ENCODE results near the gene EYS. TPM values are rescaled to one million over a fixed set of nuclear protein-coding genes. Genes with fewer than 3 reads are reported as not detected.

Gene EYS
- total RNA-seq, 3 donors from 2014 or later, result 0.16 to 0.61 (median 0.60) TPM

DNA sequence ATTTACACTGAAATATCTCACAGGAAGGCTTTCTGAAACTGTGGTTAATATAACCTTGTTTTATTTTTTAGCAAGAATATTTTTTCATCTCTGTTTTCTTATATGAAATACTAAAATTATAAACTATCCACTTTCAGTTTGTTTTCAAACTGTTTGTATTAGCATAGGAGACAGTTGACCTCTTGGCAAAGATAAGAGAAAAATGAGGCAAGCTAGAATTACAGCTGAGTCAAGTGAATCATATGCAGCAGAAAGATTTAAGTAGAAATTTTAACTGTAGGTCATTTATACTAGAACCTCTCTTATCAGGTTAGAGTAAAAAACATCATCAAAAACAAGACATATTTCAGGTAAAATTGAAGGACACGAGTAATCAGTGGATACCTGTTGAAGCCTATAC is 1278.8 kb downstream of the EYS start:
- ATAC-seq (no peak), DNase-seq (no peak)
- no peaks in the 10 kb centered on the region for H3K9me3 ChIP-seq
- H3K4me1 ChIP-seq (ENCODE audit: low read depth), result no peaks in the 10 kb centered on the region
- TF ChIP-seq, protein P1, sequence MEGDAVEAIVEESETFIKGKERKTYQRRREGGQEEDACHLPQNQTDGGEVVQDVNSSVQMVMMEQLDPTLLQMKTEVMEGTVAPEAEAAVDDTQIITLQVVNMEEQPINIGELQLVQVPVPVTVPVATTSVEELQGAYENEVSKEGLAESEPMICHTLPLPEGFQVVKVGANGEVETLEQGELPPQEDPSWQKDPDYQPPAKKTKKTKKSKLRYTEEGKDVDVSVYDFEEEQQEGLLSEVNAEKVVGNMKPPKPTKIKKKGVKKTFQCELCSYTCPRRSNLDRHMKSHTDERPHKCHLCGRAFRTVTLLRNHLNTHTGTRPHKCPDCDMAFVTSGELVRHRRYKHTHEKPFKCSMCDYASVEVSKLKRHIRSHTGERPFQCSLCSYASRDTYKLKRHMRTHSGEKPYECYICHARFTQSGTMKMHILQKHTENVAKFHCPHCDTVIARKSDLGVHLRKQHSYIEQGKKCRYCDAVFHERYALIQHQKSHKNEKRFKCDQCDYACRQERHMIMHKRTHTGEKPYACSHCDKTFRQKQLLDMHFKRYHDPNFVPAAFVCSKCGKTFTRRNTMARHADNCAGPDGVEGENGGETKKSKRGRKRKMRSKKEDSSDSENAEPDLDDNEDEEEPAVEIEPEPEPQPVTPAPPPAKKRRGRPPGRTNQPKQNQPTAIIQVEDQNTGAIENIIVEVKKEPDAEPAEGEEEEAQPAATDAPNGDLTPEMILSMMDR (IDR thresholded peaks at IDR 0.05), result no peak
- no peaks in the 10 kb centered on the region for H3K36me3 ChIP-seq (ENCODE audit: low read depth)
- H3K4me3 ChIP-seq, result no peak overlapping the region
- intact Hi-C loops (cut with DNase I, micrococcal nuclease), result no loop called here

DNA sequence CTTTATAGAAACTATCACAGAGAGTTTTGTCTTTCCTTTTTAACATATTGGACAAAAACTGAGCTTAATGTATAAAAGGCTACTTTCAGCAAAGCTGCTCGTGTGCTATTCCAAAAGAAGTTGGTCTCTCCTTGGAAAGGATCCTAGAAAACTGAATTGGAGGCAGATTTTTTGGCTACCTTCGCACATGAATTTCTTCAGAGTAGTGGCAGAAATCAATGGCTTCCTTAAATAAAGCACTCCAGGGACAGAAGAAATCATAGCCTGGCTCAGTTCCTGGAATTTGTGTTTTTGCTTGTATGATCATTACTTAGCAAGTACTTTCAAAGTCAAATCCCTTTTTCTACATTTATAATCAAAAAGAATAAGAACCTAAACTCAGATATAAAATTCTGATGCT is 1291.1 kb downstream of the EYS start:
- TF ChIP-seq, protein P1 (IDR thresholded peaks at IDR 0.05), result no peak
- H3K9me3 ChIP-seq, result peaks cover 2% of the 10 kb centered on the region
- H3K36me3 ChIP-seq (ENCODE audit: low read depth), result no peaks in the 10 kb centered on the region
- H3K4me1 ChIP-seq (ENCODE audit: low read depth), result no peaks in the 10 kb centered on the region
- ATAC-seq (no peak), DNase-seq (no peak)
- intact Hi-C loops (cut with DNase I, micrococcal nuclease), result no loop called here
- no peak overlapping the region for H3K4me3 ChIP-seq

DNA sequence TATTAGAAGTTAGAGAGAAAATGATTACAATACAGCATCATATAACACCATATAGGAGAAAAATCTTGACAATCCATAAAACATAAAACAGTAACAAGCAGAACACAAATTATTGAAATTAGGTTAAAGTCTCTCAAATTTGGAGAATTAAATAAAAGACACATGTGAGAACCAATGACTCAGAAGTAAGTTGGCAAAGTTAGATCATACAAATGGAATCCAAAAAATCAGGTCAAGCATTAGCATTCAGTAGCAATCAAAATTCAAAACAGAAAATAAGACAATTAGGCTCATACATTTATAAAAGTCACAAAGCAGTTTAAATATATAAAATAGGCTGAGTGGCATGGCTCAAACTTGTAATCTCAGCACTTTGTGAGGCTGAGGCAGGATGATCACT is 1295.8 kb downstream of the EYS start:
- H3K4me1 ChIP-seq (ENCODE audit: low read depth), result no peaks in the 10 kb centered on the region
- TF ChIP-seq, protein P1 (IDR thresholded peaks at IDR 0.05), result no peak
- no peak for DNase-seq
- no peak overlapping the region for H3K4me3 ChIP-seq
- ATAC-seq, result no peak
- H3K9me3 ChIP-seq, result no peaks in the 10 kb centered on the region
- no peaks in the 10 kb centered on the region for H3K36me3 ChIP-seq (ENCODE audit: low read depth)
- intact Hi-C loops (cut with DNase I, micrococcal nuclease), result no loop called here

DNA sequence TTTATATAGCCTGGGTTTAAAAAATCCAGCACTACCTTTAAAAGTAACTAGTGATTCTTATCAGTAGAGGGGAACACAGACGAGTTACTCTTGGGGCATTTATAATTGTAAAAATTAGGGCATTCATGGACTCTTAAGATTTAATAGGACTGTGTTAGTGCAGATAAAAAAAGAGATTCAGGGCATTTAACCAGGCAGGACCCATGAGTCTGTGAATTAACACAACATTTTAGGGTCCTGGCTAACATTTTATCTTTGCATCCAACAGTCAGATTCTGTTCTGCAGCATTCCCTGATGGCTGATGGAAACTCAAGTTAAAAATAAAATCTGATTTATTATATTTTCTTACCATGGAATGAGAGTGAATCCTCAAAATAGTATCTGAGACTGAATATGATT is 1297.1 kb downstream of the EYS start:
- Histone ChIP-seq H3K4me1 (ENCODE audit: low read depth) (no peaks in the 10 kb centered on the region), H3K36me3 (ENCODE audit: low read depth) (no peaks in the 10 kb centered on the region), H3K4me3 (no peak overlapping the region), H3K9me3 (no peaks in the 10 kb centered on the region)
- ATAC-seq (no peak), DNase-seq (no peak)
- TF ChIP-seq, protein P1 (IDR thresholded peaks at IDR 0.05), result no peak
- intact Hi-C loops (cut with DNase I, micrococcal nuclease), result no loop called here

DNA sequence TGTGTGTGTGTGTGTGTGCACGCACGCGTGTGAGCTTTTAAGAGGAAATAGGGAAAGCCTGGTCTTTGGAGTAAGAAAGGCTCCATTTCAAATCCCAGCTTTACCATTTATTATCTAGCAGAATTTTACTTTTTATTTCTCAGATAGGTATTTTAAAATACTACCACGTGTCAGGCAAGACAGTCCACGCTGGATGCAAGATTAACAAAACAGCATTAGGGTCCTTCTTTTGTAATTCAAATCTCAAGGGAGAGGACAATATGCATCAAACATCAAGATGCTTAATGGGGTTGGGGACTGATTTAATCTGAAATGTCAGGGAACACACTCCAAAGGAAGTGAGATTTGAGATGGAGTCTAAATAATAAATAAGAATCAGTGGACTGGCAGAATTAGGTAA is 1302.6 kb downstream of the EYS start:
- H3K9me3 ChIP-seq, result no peaks in the 10 kb centered on the region
- no peak overlapping the region for H3K4me3 ChIP-seq
- H3K36me3 ChIP-seq (ENCODE audit: low read depth), result no peaks in the 10 kb centered on the region
- no peak for DNase-seq
- no peaks in the 10 kb centered on the region for H3K4me1 ChIP-seq (ENCODE audit: low read depth)
- no peak for ATAC-seq
- TF ChIP-seq, protein P1 (IDR thresholded peaks at IDR 0.05), result no peak
- intact Hi-C loops (cut with DNase I, micrococcal nuclease), result no loop called here

DNA sequence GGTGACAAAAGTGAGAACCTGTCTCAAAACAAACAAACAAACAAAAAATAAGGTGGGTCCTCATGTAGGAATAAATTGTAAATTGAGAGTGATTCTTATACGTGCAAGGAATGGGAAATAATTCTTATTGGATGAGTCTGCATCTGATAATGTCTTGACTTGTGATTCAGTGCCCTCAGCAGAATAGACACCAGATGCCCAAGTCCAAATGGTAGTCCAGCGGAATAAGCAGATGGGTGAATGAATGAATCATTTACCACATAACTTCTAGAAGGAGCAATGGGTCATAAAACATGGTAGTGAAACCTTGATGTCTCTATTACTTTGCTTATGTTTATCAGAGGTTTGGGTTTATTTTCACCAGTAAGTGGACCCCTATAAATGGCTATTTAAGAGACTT is 1323.7 kb downstream of the EYS start:
- Histone ChIP-seq H3K4me1 (ENCODE audit: low read depth) (no peaks in the 10 kb centered on the region), H3K4me3 (no peak overlapping the region), H3K9me3 (no peaks in the 10 kb centered on the region), H3K36me3 (ENCODE audit: low read depth) (no peaks in the 10 kb centered on the region)
- DNase-seq, result no peak
- ATAC-seq, result no peak
- TF ChIP-seq, protein P1 (IDR thresholded peaks at IDR 0.05), result no peak
- intact Hi-C loops (cut with DNase I, micrococcal nuclease), result no loop called here

Data from mucosa of descending colon (tissue), 3 donors.